Lung (tissue), 12 donors: ENCODE measurements around the gene HRCT1. TPM values are rescaled to one million over a fixed set of nuclear protein-coding genes. Genes with fewer than 3 reads are reported as not detected.

Experiments used
- ATAC-seq: fragments of 200-7000 bp; cut with Tn5 transposase; one replicate; pipeline ENCODE4 v1.9.1; 2020; ENCODE audit warnings: moderate number of reproducible peaks; ENCODE audit not compliant: insufficient read depth, low FRiP score
- DNase-seq, 3 donors: peaks; one replicate each; pipeline ENCODE4 v3.0.0-alpha.2; 2013 to 2017
- H3K27ac ChIP-seq, 2 donors: one replicate each; pipeline ENCODE4 v1.5.1; 2013; ENCODE audit warnings: mild to moderate bottlenecking in 2 of 2, moderate library complexity in 2 of 2, control low read depth in 1 of 2, inconsistent platforms in 1 of 2, low read depth in 1 of 2, low read length in 1 of 2
- H3K27me3 ChIP-seq, 3 donors: one replicate each; pipeline ENCODE4 v1.5.1; 2013; ENCODE audit warnings: low read length in 2 of 3; ENCODE audit not compliant: control insufficient read depth in 3 of 3, insufficient read depth in 3 of 3
- H3K36me3 ChIP-seq, 4 donors: one replicate each; pipeline ENCODE4 v1.5.1; 2013; ENCODE audit warnings: low read length in 4 of 4, mild to moderate bottlenecking in 1 of 4, moderate library complexity in 1 of 4; ENCODE audit not compliant: control insufficient read depth in 4 of 4, insufficient read depth in 4 of 4
- H3K4me1 ChIP-seq, 5 donors: one replicate each; pipeline ENCODE4 v1.5.1; 2013; ENCODE audit warnings: low read length in 5 of 5, mild to moderate bottlenecking in 2 of 5, moderate library complexity in 1 of 5; ENCODE audit not compliant: control insufficient read depth in 5 of 5, insufficient read depth in 5 of 5
- H3K4me3 ChIP-seq: one replicate; pipeline ENCODE4 v1.5.1; 2013; ENCODE audit warnings: mild to moderate bottlenecking, control low read depth, moderate library complexity
- H3K9ac ChIP-seq, 2 donors: one replicate each; pipeline ENCODE4 v1.5.1; 2013; ENCODE audit warnings: low read length in 2 of 2, control low read depth in 1 of 2; ENCODE audit not compliant: insufficient read depth in 1 of 2
- H3K9me3 ChIP-seq, 4 donors: one replicate each; pipeline ENCODE4 v1.5.1; 2013; ENCODE audit warnings: low read length in 3 of 4, mild to moderate bottlenecking in 1 of 4, moderate library complexity in 1 of 4; ENCODE audit not compliant: control insufficient read depth in 4 of 4, insufficient read depth in 3 of 4
- WGBS, 2 donors: extraction: QIAGEN DNeasy Blood & Tissue Kit; methylation state at CpG; one replicate each; pipeline ENCODE4 v1.1.7; 2013; 5-methylcytosine and 5-hydroxymethylcytosine counted together
- polyA plus RNA-seq, 2 donors: library from polyadenylated mRNA; stranded (reverse); fragments of 200-250 nt; gene quantifications; one replicate each; pipeline ENCODE4 v1.2.1, GENCODE V29; 2013
- total RNA-seq, 2 donors: library from RNA; depleted of rRNA in 1 of 2; stranded (reverse); fragments of >200 nt in 1 of 2; gene quantifications; one replicate each; pipeline ENCODE4 v1.2.1, GENCODE V29; 2014 to 2021
- TF ChIP-seq, protein P1 (sequence below): IDR thresholded peaks from 2 replicates; pipeline ENCODE4 v1.5.1; 2012; ENCODE audit warnings: mild to moderate bottlenecking; ENCODE audit errors: control extremely low read depth, extremely low read depth
- donor health status: control.
- donor health status: control.
- donor health status: Bipolar disorder and iron deficiency.
- donor health status: healthy.
- donor health status: DM: yes; HTN: yes; CAD: no.

Gene HRCT1
- total and polyA plus RNA-seq, 4 donors, result 1.7 to 14.1 (median 6.3) TPM; not detected in 1

GRCh38 chr9:35864695-35865255 lies 41.2 kb upstream of the HRCT1 start:
- ATAC-seq (no peak), DNase-seq (no peak)
- peaks cover 0 to 1% (median 0%) of the 10 kb centered on the region in 5 donors for H3K4me1 ChIP-seq
- no peaks in the 10 kb centered on the region for H3K27me3 ChIP-seq
- 86 to 89% methylated on average over 8 of the region's 8 CpGs for WGBS, 2 donors
- H3K27ac ChIP-seq, result no peak overlapping the region
- no peaks in the 10 kb centered on the region for H3K36me3 ChIP-seq
- H3K9me3 ChIP-seq, result no peaks in the 10 kb centered on the region
- TF ChIP-seq, protein P1, sequence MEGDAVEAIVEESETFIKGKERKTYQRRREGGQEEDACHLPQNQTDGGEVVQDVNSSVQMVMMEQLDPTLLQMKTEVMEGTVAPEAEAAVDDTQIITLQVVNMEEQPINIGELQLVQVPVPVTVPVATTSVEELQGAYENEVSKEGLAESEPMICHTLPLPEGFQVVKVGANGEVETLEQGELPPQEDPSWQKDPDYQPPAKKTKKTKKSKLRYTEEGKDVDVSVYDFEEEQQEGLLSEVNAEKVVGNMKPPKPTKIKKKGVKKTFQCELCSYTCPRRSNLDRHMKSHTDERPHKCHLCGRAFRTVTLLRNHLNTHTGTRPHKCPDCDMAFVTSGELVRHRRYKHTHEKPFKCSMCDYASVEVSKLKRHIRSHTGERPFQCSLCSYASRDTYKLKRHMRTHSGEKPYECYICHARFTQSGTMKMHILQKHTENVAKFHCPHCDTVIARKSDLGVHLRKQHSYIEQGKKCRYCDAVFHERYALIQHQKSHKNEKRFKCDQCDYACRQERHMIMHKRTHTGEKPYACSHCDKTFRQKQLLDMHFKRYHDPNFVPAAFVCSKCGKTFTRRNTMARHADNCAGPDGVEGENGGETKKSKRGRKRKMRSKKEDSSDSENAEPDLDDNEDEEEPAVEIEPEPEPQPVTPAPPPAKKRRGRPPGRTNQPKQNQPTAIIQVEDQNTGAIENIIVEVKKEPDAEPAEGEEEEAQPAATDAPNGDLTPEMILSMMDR, result no peak
- H3K4me3 ChIP-seq, result no peak overlapping the region
- H3K9ac ChIP-seq, result no peak overlapping the region

DNA sequence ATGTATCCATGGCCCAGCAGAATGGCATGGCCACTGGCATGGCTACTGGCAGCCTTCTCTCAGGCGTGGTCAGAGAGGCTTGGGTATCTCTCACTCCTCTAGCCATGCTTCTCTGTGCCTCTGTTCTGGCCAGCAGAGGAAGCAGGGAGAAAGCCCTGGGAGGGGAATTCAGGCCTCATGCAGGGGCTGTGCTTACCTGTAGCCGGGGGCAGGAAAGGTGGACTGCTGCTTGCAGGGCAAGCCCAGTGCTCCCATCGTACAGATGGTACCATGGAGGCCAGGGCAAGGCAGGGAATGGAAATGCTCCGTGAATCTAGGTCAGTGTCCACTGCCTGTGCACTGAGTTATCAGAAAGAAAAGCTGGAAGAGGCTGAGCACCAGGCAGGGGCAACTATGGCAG lies 38.5 kb upstream of the HRCT1 start:
- WGBS, 2 donors, result 88 to 95% methylated on average over 4 of the region's 4 CpGs
- no peaks in the 10 kb centered on the region for H3K27me3 ChIP-seq
- H3K36me3 ChIP-seq, result no peaks in the 10 kb centered on the region

DNA sequence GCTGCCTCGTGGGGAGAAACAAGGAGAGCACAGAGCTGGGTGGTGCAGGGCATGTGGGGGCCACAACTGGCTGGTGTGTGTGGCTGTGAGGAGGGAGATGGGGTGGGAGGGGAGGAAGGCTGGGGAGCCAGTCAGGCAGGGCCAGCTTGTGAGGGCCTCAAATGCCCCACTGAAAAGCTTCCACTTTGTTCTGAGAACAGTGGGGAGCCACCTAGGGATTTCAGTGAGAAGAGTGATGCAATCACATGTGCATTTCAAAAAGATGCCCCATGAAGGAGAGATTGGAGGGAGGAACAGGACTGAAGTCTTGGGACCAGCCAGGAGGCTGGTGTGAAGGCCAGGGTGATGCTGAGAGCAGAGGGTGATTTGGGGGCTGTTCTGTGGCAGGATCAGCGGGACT lies 37.1 kb upstream of the HRCT1 start:
- 80 to 88% methylated on average over 2 of the region's 2 CpGs for WGBS, 2 donors

More for the DNA sequence above, 38.5 kb upstream of the HRCT1 start:
- TF ChIP-seq, protein P1, result no peak
- H3K4me1 ChIP-seq, result peaks cover 0 to 4% (median 0%) of the 10 kb centered on the region in 5 donors
- DNase-seq (no peak), ATAC-seq (no peak)
- H3K4me3 ChIP-seq, result no peak overlapping the region
- no peak overlapping the region for H3K27ac ChIP-seq
- no peak overlapping the region for H3K9ac ChIP-seq
- H3K9me3 ChIP-seq, result no peaks in the 10 kb centered on the region

More for the DNA sequence above, 37.1 kb upstream of the HRCT1 start:
- TF ChIP-seq, protein P1, result no peak
- DNase-seq (no peak), ATAC-seq (no peak)
- no peak overlapping the region for H3K4me3 ChIP-seq
- H3K9me3 ChIP-seq, result no peaks in the 10 kb centered on the region
- no peaks in the 10 kb centered on the region for H3K27me3 ChIP-seq
- H3K27ac ChIP-seq, result no peak overlapping the region
- H3K9ac ChIP-seq, result no peak overlapping the region
- H3K36me3 ChIP-seq, result no peaks in the 10 kb centered on the region
- peaks cover 0 to 4% (median 0%) of the 10 kb centered on the region in 5 donors for H3K4me1 ChIP-seq
